ENCODE results near the gene HDGFL3. TPM values are rescaled to one million over a fixed set of nuclear protein-coding genes. Genes with fewer than 3 reads are reported as not detected.
A peak's percentile ranks its signal among the peaks of the same experiment; 100 is the strongest.

The HDGFL3 gene
- total and polyA plus RNA-seq, 9 of the 15 experiments (the other 6 are each of a cell fraction or from before 2014, with no cell fraction given): 6.7 to 42.0 (median 31.4) TPM

DNA sequence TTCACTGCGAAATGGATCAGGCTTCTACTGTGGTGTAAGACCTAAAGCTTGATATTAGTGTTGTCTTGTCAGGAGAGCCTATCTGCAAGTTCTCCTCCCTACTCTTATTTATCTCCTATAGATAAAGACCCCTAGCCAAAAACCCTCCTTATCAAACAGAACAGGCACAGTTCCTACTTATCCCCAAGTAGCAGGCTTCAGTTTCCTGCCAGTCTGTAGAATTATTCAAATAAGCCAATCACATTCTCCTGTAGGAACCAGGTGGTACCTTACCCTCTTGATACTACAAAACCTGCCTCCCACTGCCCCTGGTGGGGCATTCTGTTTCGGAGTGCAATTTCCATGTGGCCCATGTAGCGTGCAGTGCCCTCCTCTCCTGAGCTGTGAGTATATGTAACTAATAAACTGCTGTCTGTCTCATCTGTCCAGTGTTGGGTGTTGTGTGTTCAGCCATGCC, 28.7 kb downstream of the HDGFL3 start (continued):
- TF ChIP-seq, protein P1, sequence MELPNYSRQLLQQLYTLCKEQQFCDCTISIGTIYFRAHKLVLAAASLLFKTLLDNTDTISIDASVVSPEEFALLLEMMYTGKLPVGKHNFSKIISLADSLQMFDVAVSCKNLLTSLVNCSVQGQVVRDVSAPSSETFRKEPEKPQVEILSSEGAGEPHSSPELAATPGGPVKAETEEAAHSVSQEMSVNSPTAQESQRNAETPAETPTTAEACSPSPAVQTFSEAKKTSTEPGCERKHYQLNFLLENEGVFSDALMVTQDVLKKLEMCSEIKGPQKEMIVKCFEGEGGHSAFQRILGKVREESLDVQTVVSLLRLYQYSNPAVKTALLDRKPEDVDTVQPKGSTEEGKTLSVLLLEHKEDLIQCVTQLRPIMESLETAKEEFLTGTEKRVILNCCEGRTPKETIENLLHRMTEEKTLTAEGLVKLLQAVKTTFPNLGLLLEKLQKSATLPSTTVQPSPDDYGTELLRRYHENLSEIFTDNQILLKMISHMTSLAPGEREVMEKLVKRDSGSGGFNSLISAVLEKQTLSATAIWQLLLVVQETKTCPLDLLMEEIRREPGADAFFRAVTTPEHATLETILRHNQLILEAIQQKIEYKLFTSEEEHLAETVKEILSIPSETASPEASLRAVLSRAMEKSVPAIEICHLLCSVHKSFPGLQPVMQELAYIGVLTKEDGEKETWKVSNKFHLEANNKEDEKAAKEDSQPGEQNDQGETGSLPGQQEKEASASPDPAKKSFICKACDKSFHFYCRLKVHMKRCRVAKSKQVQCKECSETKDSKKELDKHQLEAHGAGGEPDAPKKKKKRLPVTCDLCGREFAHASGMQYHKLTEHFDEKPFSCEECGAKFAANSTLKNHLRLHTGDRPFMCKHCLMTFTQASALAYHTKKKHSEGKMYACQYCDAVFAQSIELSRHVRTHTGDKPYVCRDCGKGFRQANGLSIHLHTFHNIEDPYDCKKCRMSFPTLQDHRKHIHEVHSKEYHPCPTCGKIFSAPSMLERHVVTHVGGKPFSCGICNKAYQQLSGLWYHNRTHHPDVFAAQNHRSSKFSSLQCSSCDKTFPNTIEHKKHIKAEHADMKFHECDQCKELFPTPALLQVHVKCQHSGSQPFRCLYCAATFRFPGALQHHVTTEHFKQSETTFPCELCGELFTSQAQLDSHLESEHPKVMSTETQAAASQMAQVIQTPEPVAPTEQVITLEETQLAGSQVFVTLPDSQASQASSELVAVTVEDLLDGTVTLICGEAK (IDR thresholded peaks at IDR 0.05): no peak
- TF ChIP-seq, protein P1 (CRISPR knock-in tag; IDR thresholded peaks at IDR 0.05): no peak
- TF ChIP-seq HEY1 (CRISPR knock-in tag; IDR thresholded peaks at IDR 0.05; ENCODE audit: borderline replicate concordance) (no peak), NFE2 (IDR thresholded peaks at IDR 0.05; ENCODE audit: low read depth) (no peak), PPARD (CRISPR knock-in tag; IDR thresholded peaks at IDR 0.05) (no peak), HNRNPUL1 (IDR thresholded peaks at IDR 0.05; ENCODE audit: low read length) (no peak), ZNF3 (CRISPR knock-in tag; IDR thresholded peaks at IDR 0.05) (no peak), MTF1 (CRISPR knock-in tag; IDR thresholded peaks at IDR 0.05; ENCODE audit: borderline replicate concordance) (no peak), ZNF23 (CRISPR knock-in tag; IDR thresholded peaks at IDR 0.05) (no peak), CCNT2 (IDR thresholded peaks at IDR 0.05; ENCODE audit: borderline replicate concordance, extremely low read depth, insufficient read length, low read depth, low read length) (peak; percentile 39), TSC22D4 (tag; IDR thresholded peaks at IDR 0.05) (no peak), EWSR1 (IDR thresholded peaks at IDR 0.05; ENCODE audit: borderline replicate concordance, low read depth, partially characterized antibody) (no peak), CBFA2T2 (conservative IDR thresholded peaks at IDR 0.05) (peak; percentile 76), NCOR1 (IDR thresholded peaks at IDR 0.05) (peak; percentile 75), SRSF9 (IDR thresholded peaks at IDR 0.05; ENCODE audit: borderline replicate concordance, low read depth, low read length) (no peak), WHSC1 (IDR thresholded peaks at IDR 0.05; ENCODE audit: low read length) (no peak), SMARCE1 (IDR thresholded peaks at IDR 0.05) (no peak), JUNB (CRISPR knock-in tag; conservative IDR thresholded peaks at IDR 0.05) (no peak), BMI1 (IDR thresholded peaks at IDR 0.05; ENCODE audit: low read length) (no peak), ZNF311 (CRISPR knock-in tag; IDR thresholded peaks at IDR 0.05) (no peak), HMG20B (CRISPR knock-in tag; IDR thresholded peaks at IDR 0.05) (no peak)
- TF ChIP-seq, protein P2, sequence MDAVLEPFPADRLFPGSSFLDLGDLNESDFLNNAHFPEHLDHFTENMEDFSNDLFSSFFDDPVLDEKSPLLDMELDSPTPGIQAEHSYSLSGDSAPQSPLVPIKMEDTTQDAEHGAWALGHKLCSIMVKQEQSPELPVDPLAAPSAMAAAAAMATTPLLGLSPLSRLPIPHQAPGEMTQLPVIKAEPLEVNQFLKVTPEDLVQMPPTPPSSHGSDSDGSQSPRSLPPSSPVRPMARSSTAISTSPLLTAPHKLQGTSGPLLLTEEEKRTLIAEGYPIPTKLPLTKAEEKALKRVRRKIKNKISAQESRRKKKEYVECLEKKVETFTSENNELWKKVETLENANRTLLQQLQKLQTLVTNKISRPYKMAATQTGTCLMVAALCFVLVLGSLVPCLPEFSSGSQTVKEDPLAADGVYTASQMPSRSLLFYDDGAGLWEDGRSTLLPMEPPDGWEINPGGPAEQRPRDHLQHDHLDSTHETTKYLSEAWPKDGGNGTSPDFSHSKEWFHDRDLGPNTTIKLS (IDR thresholded peaks at IDR 0.05; ENCODE audit: borderline replicate concordance, low read depth): no peak
